ENCODE measurements around the gene BTD.

BTD gene

DNA sequence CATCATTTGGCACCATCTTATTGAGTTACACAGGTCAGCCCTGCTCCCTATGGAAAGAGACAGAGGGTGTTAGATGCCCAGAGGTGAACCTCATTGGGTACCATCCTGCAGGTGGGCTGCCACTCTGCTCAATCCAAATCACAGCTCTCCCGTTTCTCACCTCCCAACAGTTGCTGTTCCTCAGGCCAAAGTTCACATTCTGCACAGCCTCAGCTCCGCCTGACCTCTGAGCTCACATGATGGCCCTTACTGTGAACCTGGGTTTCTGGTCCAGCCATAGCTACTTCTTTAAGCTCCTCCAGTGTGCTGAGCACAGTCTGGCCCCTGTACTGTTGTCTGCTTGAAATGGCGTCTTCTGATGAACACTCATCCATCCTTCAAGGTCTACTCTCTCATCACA lies 47.8 kb downstream of the BTD start:
- TF ChIP-seq, protein P1, sequence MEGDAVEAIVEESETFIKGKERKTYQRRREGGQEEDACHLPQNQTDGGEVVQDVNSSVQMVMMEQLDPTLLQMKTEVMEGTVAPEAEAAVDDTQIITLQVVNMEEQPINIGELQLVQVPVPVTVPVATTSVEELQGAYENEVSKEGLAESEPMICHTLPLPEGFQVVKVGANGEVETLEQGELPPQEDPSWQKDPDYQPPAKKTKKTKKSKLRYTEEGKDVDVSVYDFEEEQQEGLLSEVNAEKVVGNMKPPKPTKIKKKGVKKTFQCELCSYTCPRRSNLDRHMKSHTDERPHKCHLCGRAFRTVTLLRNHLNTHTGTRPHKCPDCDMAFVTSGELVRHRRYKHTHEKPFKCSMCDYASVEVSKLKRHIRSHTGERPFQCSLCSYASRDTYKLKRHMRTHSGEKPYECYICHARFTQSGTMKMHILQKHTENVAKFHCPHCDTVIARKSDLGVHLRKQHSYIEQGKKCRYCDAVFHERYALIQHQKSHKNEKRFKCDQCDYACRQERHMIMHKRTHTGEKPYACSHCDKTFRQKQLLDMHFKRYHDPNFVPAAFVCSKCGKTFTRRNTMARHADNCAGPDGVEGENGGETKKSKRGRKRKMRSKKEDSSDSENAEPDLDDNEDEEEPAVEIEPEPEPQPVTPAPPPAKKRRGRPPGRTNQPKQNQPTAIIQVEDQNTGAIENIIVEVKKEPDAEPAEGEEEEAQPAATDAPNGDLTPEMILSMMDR (IDR thresholded peaks at IDR 0.05; ENCODE audit: extremely low read depth, insufficient read depth, missing control alignments) = no peak

DNA sequence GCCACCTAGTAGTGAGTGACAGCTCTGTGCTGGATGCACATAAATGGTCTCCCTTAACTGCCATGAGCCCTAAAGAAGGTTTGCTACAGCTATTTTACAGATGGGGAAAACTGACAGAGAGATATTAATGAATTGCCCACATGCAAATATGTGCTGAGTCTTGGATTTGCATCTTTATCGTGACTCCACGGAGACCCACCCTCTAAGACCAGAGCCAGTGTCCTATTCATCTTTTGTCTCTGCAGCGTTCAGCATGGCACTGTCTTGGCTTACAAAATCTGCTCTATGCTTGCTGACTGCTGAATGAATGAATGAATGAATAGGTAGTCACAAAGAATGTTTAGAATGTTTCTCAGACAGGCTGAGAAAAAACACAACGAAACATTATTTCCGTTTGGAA lies 48.3 kb downstream of the BTD start:
- TF ChIP-seq, protein P1 (IDR thresholded peaks at IDR 0.05; ENCODE audit: extremely low read depth, insufficient read depth, missing control alignments) = no peak
- DNase-seq (ENCODE audit: low spot score) = no peak
- in situ Hi-C loops (cut with MboI; ENCODE audit: low pct_unique_long_range_greater_than_20kb, low sequenced_read_pairs, unreplicated experiment) = no loop called here

More for the DNA sequence above, 47.8 kb downstream of the BTD start:
- in situ Hi-C loops (cut with MboI; ENCODE audit: low pct_unique_long_range_greater_than_20kb, low sequenced_read_pairs, unreplicated experiment) = no loop called here
- DNase-seq (ENCODE audit: low spot score) = no peak

DNA sequence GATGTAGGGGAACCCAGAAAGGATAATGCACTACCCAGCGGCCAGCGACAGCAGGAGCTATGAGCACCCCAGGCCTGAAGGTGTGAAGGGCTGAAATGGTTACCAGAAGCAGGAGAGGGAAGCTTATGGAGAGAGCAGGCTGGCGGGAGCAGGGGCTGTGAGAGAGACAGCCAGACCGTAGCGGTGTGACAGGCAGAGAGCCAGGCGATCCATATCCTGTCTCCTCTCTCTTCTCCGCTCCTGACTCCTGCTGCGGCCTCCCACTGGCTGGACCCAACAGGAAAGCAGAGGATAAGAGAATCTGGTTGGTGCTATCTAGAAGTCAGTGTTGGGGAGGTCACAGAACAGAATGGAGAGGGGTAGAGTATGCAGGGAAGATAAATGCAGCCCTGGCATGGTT lies 49.9 kb downstream of the BTD start:
- in situ Hi-C loops (cut with MboI; ENCODE audit: low pct_unique_long_range_greater_than_20kb, low sequenced_read_pairs, unreplicated experiment) = no loop called here
- no peak for DNase-seq (ENCODE audit: low spot score)
- TF ChIP-seq, protein P1 (IDR thresholded peaks at IDR 0.05; ENCODE audit: extremely low read depth, insufficient read depth, missing control alignments) = no peak

DNA sequence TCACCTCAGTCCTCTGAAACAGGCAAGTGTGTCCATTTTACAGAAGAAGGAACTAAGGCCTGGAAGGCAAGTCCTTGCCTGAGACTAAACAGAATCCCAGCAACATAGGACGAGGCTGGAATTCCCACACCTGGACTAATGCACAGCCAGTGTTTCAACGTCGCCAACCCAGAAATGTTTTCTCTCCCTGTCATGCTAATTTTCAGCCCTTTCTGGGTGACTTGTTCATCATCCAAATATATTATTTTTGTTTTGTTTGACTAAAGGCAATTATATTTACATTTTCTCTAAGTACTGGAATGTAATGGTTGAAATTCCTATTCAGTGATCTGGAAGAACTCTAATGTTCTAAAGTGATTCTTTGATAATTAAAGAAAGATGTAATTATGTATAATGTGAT lies 51.8 kb downstream of the BTD start:
- in situ Hi-C loops (cut with MboI; ENCODE audit: low pct_unique_long_range_greater_than_20kb, low sequenced_read_pairs, unreplicated experiment) = no loop called here
- DNase-seq (ENCODE audit: low spot score) = no peak
- TF ChIP-seq, protein P1 (IDR thresholded peaks at IDR 0.05; ENCODE audit: extremely low read depth, insufficient read depth, missing control alignments) = no peak

DNA sequence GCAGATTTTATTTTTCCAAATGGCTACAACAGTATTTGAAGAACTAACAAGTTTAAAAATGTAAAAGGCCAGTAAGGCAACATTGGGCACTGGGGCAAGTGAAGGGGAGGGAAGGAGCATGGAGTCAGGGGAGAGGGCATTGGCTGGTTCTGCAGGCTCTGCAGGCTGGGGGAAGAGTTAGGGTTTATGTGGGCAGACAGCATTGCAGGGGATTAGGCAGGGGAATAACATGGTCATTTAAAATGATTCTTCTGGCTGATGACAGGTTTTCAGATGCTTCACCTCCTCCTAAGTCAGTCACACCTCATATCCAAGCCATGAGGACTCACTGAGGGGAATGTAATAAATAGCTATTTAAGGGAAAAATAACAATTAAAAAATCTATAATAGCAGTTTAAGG lies 52.6 kb downstream of the BTD start:
- TF ChIP-seq, protein P1 (IDR thresholded peaks at IDR 0.05; ENCODE audit: extremely low read depth, insufficient read depth, missing control alignments) = no peak
- in situ Hi-C loops (cut with MboI; ENCODE audit: low pct_unique_long_range_greater_than_20kb, low sequenced_read_pairs, unreplicated experiment) = no loop called here
- no peak for DNase-seq (ENCODE audit: low spot score)

DNA sequence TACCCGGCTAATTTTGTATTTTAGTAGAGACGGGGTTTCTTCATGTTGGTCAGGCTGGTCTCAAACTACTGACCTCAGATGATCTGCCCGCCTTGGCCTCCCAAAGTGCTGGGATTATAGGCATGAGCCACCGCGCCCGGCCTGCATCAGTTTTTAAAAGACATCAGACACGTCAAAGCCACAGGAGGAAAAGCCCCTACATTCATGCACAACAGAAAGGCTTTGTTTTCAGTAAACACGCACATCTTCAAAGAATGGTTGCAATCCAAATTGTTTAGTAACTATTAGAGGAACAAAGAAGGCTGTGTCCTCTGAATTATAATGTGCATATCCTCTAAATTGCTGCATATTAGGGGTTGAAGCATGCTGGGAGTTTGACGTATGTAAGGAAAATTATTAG lies 53.3 kb downstream of the BTD start:
- DNase-seq (ENCODE audit: low spot score) = no peak
- in situ Hi-C loops (cut with MboI; ENCODE audit: low pct_unique_long_range_greater_than_20kb, low sequenced_read_pairs, unreplicated experiment) = no loop called here
- TF ChIP-seq, protein P1 (IDR thresholded peaks at IDR 0.05; ENCODE audit: extremely low read depth, insufficient read depth, missing control alignments) = no peak

DNA sequence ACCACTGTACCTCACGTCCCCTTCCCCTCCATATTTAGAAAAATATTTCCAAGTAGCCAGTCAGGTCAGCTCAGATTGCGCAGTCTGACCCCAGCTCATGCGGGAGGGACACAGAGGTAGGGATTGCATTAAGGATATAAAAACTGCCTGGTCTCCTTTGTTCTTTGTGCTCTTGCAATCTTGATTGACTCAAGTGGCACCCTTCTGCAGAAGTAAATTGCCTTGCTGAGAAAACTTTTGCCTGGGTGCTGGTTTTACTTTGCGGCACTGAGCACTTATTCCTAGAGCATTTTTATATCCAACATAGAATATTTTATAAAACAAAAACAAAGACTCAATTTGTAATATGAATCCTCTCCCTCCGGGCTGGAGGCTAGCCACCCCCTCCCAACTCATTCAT lies 54.8 kb downstream of the BTD start:
- TF ChIP-seq, protein P1 (IDR thresholded peaks at IDR 0.05; ENCODE audit: extremely low read depth, insufficient read depth, missing control alignments) = no peak
- no peak for DNase-seq (ENCODE audit: low spot score)
- in situ Hi-C loops (cut with MboI; ENCODE audit: low pct_unique_long_range_greater_than_20kb, low sequenced_read_pairs, unreplicated experiment) = no loop called here
